ENCODE measurements around the gene OBSL1. TPM values are rescaled to one million over a fixed set of nuclear protein-coding genes. Genes with fewer than 3 reads are reported as not detected.

The OBSL1 gene
- total RNA-seq, 4 donors from 2014 or later, result 33.2 to 75.7 (median 43.7) TPM

GRCh38 chr2:219545295-219545942, 25.9 kb downstream of the OBSL1 start:
- no peaks in the 10 kb centered on the region for H3K27me3 ChIP-seq
- TF ChIP-seq POLR2AphosphoS5 (IDR thresholded peaks at IDR 0.05) (no peak), CTCF (IDR thresholded peaks at IDR 0.05) (no peak), POLR2A (IDR thresholded peaks at IDR 0.05) (no peak), EP300 (IDR thresholded peaks at IDR 0.05) (no peak)
- H3K4me3 ChIP-seq, result no peak overlapping the region
- no peak overlapping the region for H3K27ac ChIP-seq
- no peaks in the 10 kb centered on the region for H3K9me3 ChIP-seq
- DNase-seq (ENCODE audit: low spot score in 2 of 2), result no peak
- H3K36me3 ChIP-seq, result peaks cover 6% of the 10 kb centered on the region
- H3K4me1 ChIP-seq, result peaks cover 26% of the 10 kb centered on the region
- WGBS, result 83% methylated on average over 3 of the region's 3 CpGs

GRCh38 chr2:219544567-219544966, 26.8 kb downstream of the OBSL1 start:
- H3K27me3 ChIP-seq, result no peaks in the 10 kb centered on the region
- no peak for TF ChIP-seq POLR2A (IDR thresholded peaks at IDR 0.05)
- TF ChIP-seq EP300 (IDR thresholded peaks at IDR 0.05), result no peak
- TF ChIP-seq POLR2AphosphoS5 (IDR thresholded peaks at IDR 0.05), result no peak
- no peak for TF ChIP-seq CTCF (IDR thresholded peaks at IDR 0.05)
- H3K27ac ChIP-seq, result no peak overlapping the region
- no peaks in the 10 kb centered on the region for H3K9me3 ChIP-seq
- H3K36me3 ChIP-seq, result peaks cover 15% of the 10 kb centered on the region
- H3K4me1 ChIP-seq, result peaks cover 26% of the 10 kb centered on the region
- DNase-seq (ENCODE audit: low spot score in 2 of 2), result no peak
- peak overlapping the region; percentile 59 for H3K4me3 ChIP-seq
- WGBS, result 47% methylated on average over 9 of the region's 9 CpGs

- under 1% methylated on average over 15 of the region's 75 CpGs for WGBS
- peak within 1 kb of the TSS; percentile 59 for H3K4me3 ChIP-seq
- TF ChIP-seq POLR2AphosphoS5 (IDR thresholded peaks at IDR 0.05) (peak in 1 of 3 donors; percentile 13), CTCF (IDR thresholded peaks at IDR 0.05) (no peak)
- no peaks in the 10 kb centered on the region for H3K9me3 ChIP-seq
- DNase-seq (ENCODE audit: low spot score in 2 of 2), result peak; percentile 98 to 99
- no peaks in the 10 kb centered on the region for H3K27me3 ChIP-seq
- peaks cover 26% of the 10 kb centered on the region for H3K4me1 ChIP-seq
- H3K27ac ChIP-seq, result peak within 1 kb of the TSS; percentile 81
- H3K36me3 ChIP-seq, result peaks cover 23% of the 10 kb centered on the region
These were observed 27.6 kb downstream of the OBSL1 start, which contains the start of the genes CHPF and TMEM198 for GRCh38 chr2:219543596-219544358. TSS of gene CHPF (minus strand) at chr2:219543809. CDS start at chr2:219543538, 271 bp downstream. TSS of gene TMEM198 (plus strand) at chr2:219544028. CDS start at chr2:219544728, 700 bp downstream.

- no peaks in the 10 kb centered on the region for H3K9me3 ChIP-seq
- WGBS, result 1% methylated on average over 44 of the region's 66 CpGs
- peak overlapping the region; percentile 59 for H3K4me3 ChIP-seq
- no peak for TF ChIP-seq EP300 (IDR thresholded peaks at IDR 0.05)
- TF ChIP-seq POLR2AphosphoS5 (IDR thresholded peaks at IDR 0.05), result no peak
- no peak for TF ChIP-seq CTCF (IDR thresholded peaks at IDR 0.05)
- no peak for TF ChIP-seq POLR2A (IDR thresholded peaks at IDR 0.05)
- no peaks in the 10 kb centered on the region for H3K27me3 ChIP-seq
- H3K4me1 ChIP-seq, result peaks cover 26% of the 10 kb centered on the region
- DNase-seq (ENCODE audit: low spot score in 2 of 2), result no peak
- peak overlapping the region; percentile 81 for H3K27ac ChIP-seq
- peaks cover 24% of the 10 kb centered on the region for H3K36me3 ChIP-seq
These were observed 28.3 kb downstream of the OBSL1 start for GRCh38 chr2:219542931-219543595.

Measured in suprapubic skin (tissue), 4 donors.